Stimulated activated CD4-positive, alpha-beta T cell treated with anti-CD3 and anti-CD28 coated beads, Interleukin-4, amount 100 ng/mL, for 4 hours (primary cell): ENCODE measurements around the gene MAB21L4.

Experiments used
- DNase-seq, 2 experiments: peaks; one replicate each; pipeline ENCODE4 v3.0.0-alpha.2; 2020

The MAB21L4 gene

GRCh38 chr2:240909216-240909974 lies 13.4 kb upstream of the MAB21L4 start:
- no peak for DNase-seq

DNA sequence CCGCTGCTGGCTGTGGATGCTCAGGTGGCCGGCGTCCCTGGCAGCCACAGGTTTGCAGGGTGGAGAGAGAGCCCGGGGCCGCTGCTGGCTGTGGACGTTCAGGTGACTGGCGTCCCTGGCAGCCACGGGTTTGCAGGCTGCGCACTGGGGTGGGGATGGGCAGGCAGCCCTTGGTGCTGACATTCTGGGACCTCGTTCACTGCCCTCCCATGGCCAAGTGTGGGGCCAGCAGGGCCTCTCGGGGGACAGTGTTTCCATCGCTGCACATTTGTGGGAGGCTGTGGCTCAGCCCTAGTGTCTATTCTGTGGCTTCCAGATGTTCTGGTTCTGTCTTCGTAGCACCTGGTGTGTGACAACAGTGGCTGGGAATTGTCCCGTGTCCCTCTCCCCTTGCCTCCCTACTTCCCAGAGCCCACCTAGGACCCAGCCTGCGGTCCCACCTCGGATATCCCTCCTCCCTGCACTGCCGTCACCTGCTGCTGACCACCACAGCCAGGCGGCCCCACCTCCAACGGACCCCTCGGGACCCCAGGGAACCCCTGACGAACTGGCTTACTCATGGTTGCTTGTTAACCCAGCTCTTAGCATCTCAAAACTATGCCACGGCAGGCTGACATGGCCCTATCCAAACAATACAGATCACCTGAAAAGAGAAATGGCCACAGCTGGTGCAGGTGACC lies 11.1 kb upstream of the MAB21L4 start:
- DNase-seq, result no peak

DNA sequence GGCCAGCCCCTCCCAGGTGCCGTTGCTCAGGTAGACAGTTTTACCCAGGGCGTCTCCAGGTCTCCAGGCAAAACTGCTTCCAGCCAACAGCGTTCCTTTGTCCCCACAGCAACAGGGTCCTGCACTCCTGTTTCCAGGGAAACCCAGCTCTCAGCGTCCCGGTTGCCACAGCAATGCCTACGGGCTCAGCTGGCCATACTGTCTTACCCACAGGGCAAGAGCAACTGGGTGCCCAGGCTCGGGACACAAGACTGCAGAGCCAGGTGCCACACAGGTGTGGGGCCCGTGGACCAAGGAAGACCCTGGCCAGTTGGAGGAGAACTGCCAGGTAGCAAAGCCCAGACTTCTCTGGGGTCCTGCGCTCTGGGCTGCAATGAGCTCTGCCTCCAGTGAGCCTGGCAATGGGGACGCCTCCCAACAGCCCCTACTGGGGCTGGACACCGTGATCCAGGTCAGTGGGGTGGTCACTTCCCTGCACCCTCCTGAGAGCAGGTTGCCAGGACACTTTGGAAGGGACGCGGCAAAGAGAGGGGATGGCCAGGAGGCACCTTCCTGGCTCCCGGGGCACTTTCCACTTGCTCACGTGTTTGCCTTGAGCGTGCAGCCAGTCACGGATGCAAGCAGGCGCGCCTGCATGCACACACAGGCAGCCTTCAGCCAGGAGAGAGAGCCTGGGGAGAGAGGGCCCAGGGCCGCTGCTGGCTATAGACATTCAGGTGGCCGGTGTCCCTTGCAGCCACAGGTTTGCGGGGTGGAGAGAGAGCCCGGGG lies 10.4 kb upstream of the MAB21L4 start, which contains the start of gene CROCC2:
Gene CROCC2 (plus strand): TSS at position 196 of the 770 bp plus-strand sequence. CDS start 178 bp downstream, at position 374.
- DNase-seq, result no peak

DNA sequence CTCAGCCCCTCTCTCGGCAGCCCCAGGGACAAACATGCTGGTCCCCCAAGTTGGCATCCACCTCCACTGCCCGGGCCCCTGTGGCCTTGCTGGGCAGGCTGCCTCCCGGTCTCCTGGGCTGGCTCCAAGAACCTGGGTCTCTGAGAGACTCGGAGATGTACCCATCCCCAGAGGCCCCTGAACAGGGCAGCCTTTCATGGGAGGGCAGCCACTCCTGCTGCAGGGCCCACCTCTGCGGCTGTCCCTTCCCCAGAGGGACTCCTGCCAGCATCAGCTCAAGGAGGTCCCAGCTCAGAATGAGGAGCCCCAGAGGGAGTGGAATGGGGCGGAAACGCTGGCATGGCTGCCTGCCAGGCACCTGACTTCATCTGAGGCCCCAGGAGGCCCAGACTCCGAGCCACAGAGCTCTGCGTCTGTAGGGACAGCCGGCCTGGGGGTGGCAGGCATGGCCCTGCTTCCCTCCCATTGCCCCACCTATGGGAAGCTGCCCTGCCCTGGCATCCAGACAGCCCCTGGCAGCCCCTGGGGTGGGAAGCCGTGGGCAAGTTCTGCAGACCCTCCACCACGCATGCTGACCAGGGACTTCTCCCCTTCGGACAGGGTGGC lies 9.3 kb upstream of the MAB21L4 start:
- no peak for DNase-seq

GRCh38 chr2:240904216-240905175 lies 8.5 kb upstream of the MAB21L4 start:
- DNase-seq, result no peak

GRCh38 chr2:240903191-240904060 lies 7.5 kb upstream of the MAB21L4 start:
- no peak for DNase-seq

- no peak for DNase-seq
These were observed 6.7 kb upstream of the MAB21L4 start for GRCh38 chr2:240902615-240903041.

DNA sequence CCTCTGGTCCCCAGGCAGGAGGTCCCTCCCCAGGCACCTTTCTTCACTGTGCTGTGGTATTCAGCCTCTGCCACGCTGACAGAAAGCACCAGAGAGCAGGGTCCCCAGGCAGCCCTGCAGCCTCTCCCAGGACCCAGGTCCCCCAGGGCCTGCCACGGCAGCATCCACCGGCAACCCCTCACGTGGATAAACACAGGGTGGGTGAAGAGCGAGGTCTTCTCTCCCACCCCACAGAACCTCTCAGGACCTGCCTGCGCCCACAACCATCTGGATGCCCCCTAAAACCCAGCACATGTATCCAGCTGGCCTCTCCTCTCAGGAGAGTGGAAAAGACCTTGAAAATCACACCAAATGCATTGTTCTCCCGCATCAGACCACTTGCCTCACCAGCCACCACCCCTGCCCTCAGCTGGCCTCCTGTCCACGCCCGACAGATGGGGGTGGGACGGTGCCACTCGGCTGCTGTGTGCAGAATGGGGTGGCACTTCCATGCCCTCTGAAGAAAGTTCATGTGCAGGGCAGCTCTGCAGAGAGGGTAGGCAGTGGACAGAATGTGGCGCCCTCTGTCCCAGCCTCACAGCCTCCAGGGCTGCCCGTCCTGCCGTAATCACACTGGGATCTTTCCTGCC lies 6.1 kb upstream of the MAB21L4 start:
- DNase-seq, result no peak

- no peak for DNase-seq
These were observed 4.3 kb upstream of the MAB21L4 start for GRCh38 chr2:240900141-240900860.

GRCh38 chr2:240899468-240899865 lies 3.5 kb upstream of the MAB21L4 start:
- DNase-seq, result no peak

- DNase-seq, result no peak
These were observed 2.9 kb upstream of the MAB21L4 start for GRCh38 chr2:240898731-240899467.

GRCh38 chr2:240898108-240898730 lies 2.3 kb upstream of the MAB21L4 start:
- no peak for DNase-seq

GRCh38 chr2:240896871-240897692 lies 1.1 kb upstream of the MAB21L4 start:
- no peak for DNase-seq

GRCh38 chr2:240896394-240896793 lies 438 bp upstream of the MAB21L4 start:
- DNase-seq, result no peak

- DNase-seq, result no peak
These were observed 959 bp downstream of the MAB21L4 start for GRCh38 chr2:240894836-240895558.

DNA sequence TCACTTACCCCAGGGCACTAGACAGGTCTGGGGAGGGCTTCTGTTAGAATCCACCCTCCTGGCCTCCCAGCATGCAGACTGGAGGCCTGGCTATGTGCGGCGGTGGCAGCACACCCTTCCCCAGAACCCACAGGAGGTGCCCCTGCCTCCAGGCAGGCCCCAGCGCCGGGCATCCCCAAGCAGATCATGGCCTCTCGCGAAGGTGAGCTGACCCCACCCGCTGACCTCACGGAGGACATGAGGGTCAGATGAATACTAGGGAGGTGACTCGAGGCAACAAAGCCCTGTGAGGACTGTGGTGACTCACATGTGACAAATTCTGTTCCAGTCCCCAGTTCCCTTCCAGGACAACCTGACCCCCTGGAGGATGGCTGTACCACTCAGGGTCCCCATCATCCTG lies 1.9 kb downstream of the MAB21L4 start:
- DNase-seq, result no peak

DNA sequence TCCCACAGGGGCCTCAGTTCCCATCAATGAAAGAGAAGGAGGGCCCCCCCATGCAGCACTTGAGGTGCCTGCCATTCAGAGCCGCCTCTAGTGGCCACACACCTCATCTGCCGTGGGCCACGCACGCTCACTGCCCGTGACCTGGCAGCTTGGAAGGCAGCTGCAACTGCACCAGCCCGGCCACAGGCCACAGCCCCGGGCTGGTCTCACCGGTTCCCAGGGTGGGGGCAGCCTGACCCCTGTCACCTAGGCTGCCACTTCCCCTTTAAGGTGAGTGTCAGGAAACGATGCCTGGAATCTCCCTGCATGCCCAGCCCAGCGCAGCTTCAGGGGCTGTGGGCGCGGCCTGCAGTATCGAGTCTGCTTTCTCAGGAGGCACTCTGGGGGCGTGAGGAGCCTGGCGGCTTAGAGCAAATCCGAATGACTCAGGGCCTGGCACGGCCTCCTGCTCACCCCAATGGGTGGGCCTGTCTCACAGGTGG lies 2.6 kb downstream of the MAB21L4 start:
- DNase-seq, result peak; percentile 58 to 68
